ENCODE data around the gene C5orf24.
"Not testable (repeated sequence)": the region's sequence is repeated elsewhere in the genome, so short reads cannot be mapped to it uniquely, and the experiment has no call there.

- TF ChIP-seq CTCF (conservative IDR thresholded peaks at IDR 0.05; ENCODE audit: low read depth, low read length); EZH2 (IDR thresholded peaks at IDR 0.05; ENCODE audit: borderline replicate concordance, low read depth, low read length, poor library complexity, severe bottlenecking): not testable (repeated sequence)
These were observed 35.9 kb downstream of the C5orf24 start for GRCh38 chr5:134881711-134882110.

Measured in A673 (cell line).